Tibial nerve (tissue), 4 donors: ENCODE data around the gene AP2M1. TPM values are rescaled to one million over a fixed set of nuclear protein-coding genes. Genes with fewer than 3 reads are reported as not detected.

ENCODE experiments used
- DNase-seq, 2 donors: peaks; one replicate each; pipeline ENCODE4 v3.0.0-alpha.2; 2019; ENCODE audit warnings: low spot score in 2 of 2
- H3K27ac ChIP-seq, 4 donors: fragments of 200-600 bp; sonication (generic) in 3 of 4; one replicate each; pipeline ENCODE4 v1.5.1; 2017 to 2019; ENCODE audit warnings: mild to moderate bottlenecking in 1 of 4
- H3K27me3 ChIP-seq, 2 donors: fragments of 200-600 bp; sonication (generic) in 1 of 2; one replicate each; pipeline versions ENCODE4 v1.5.1 to v1.6.0; 2017 to 2019
- H3K36me3 ChIP-seq, 3 donors: fragments of 200-600 bp; sonication (generic); one replicate each; pipeline ENCODE4 v1.5.1; 2018 to 2019
- H3K4me1 ChIP-seq, 4 donors: fragments of 200-600 bp; sonication (generic) in 3 of 4; one replicate each; pipeline ENCODE4 v1.5.1; 2017 to 2019
- H3K4me3 ChIP-seq, 4 donors: fragments of 200-600 bp; sonication (generic) in 3 of 4; one replicate each; pipeline ENCODE4 v1.5.1; 2017 to 2019; ENCODE audit warnings: mild to moderate bottlenecking in 1 of 4, moderate library complexity in 1 of 4
- H3K9me3 ChIP-seq, 4 donors: fragments of 200-600 bp; sonication (generic) in 3 of 4; one replicate each; pipeline ENCODE4 v1.5.1; 2017 to 2019
- EP300 ChIP-seq, 2 donors: sonication (generic); formaldehyde crosslinking; IDR thresholded peaks; one replicate each; pipeline ENCODE4 v1.6.1; 2017; ENCODE audit warnings: antibody characterized with exemption in 2 of 2, mild to moderate bottlenecking in 1 of 2
- POLR2A ChIP-seq, 2 donors: fragments of 450-650 bp; IDR thresholded peaks; one replicate each; pipeline ENCODE4 v1.6.1; 2017; ENCODE audit warnings: antibody characterized with exemption in 2 of 2, mild to moderate bottlenecking in 2 of 2, moderate library complexity in 2 of 2
- WGBS, 2 donors: methylation state at CpG; one replicate each; pipeline ENCODE4 v1.1.5; 2018; 5-methylcytosine and 5-hydroxymethylcytosine counted together
- total RNA-seq, 4 donors: library from RNA; depleted of rRNA; stranded (reverse); fragments of >200 nt; gene quantifications; one replicate each; pipeline ENCODE4 v1.1.0, GENCODE V29; 2016
- TF ChIP-seq, protein P1 (sequence below), 5 experiments: fragments of 200-600 bp in 3 of 5; fragments of 450-650 bp in 2 of 5; sonication (generic) in 3 of 5; IDR thresholded peaks; one replicate each; pipeline ENCODE4 v1.5.1; 2016 to 2019; ENCODE audit warnings: antibody characterized with exemption in 5 of 5, mild to moderate bottlenecking in 3 of 5, moderate library complexity in 2 of 5

Gene AP2M1
- total RNA-seq, 4 donors from 2014 or later, result 182 to 212 (median 199) TPM

DNA sequence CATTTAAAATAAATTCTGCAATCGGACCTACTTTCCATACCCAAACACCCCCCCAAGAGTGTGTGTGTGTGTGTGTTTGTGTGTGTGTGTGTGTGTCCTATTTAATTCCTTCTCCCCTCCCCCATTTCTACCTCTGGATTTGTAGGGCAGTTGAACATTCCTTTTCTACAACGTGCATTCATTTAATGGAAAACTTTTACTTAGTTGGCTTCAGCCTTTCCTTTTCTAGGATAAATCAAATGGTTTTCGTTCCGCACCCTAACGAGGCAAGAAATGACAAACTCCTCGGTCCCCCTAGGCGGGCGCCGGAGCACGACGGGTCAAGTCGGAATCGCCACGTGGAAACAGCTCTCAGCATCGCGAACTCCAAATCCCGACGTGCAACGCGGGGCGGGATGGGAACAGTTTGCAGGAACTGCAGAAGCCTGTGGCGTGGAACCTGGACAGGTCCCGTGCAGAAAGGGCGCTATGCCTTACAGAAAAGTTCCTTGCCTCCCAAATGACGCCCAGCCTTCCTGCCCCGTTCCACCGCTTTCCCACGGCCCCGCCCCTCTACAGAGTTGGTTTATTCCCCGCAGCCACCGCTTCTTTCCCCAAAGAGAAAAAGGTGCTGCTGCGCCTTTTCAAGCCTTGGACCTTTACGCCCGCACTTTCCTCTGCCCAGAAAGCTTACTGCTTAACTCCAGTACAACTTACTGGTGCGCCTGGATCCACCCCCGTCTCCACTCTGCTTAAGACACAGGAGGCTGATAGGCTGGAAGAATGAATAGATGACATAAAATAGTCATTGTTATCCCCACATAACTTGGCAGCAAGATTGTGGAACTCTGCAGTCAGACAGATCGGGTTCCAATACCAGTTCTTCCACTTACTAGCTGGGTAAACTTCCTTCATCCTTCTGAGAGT, 40.6 kb upstream of the AP2M1 start:
- peaks cover 0 to 32% (median 8%) of the 10 kb centered on the region in 4 donors for H3K4me1 ChIP-seq
- no peaks in the 10 kb centered on the region for H3K9me3 ChIP-seq
- peaks cover 0 to 18% (median 0%) of the 10 kb centered on the region in 3 donors for H3K36me3 ChIP-seq
- H3K4me3 ChIP-seq, result peak overlapping the region; percentile 80 to 98 (median 96)
- peak overlapping the region; percentile 73 to 95 (median 88) for H3K27ac ChIP-seq
- peak; percentile 63 to 76 for DNase-seq
- H3K27me3 ChIP-seq, result no peaks in the 10 kb centered on the region
- TF ChIP-seq POLR2A (IDR thresholded peaks at IDR 0.05), result no peak
- peak in 1 of 2 donors; percentile 62 for TF ChIP-seq EP300 (IDR thresholded peaks at IDR 0.05)
- TF ChIP-seq, protein P1, sequence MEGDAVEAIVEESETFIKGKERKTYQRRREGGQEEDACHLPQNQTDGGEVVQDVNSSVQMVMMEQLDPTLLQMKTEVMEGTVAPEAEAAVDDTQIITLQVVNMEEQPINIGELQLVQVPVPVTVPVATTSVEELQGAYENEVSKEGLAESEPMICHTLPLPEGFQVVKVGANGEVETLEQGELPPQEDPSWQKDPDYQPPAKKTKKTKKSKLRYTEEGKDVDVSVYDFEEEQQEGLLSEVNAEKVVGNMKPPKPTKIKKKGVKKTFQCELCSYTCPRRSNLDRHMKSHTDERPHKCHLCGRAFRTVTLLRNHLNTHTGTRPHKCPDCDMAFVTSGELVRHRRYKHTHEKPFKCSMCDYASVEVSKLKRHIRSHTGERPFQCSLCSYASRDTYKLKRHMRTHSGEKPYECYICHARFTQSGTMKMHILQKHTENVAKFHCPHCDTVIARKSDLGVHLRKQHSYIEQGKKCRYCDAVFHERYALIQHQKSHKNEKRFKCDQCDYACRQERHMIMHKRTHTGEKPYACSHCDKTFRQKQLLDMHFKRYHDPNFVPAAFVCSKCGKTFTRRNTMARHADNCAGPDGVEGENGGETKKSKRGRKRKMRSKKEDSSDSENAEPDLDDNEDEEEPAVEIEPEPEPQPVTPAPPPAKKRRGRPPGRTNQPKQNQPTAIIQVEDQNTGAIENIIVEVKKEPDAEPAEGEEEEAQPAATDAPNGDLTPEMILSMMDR (IDR thresholded peaks at IDR 0.05), result no peak
- WGBS, 2 donors, result 1% methylated on average over 32 to 37 of the region's 37 CpGs

DNA sequence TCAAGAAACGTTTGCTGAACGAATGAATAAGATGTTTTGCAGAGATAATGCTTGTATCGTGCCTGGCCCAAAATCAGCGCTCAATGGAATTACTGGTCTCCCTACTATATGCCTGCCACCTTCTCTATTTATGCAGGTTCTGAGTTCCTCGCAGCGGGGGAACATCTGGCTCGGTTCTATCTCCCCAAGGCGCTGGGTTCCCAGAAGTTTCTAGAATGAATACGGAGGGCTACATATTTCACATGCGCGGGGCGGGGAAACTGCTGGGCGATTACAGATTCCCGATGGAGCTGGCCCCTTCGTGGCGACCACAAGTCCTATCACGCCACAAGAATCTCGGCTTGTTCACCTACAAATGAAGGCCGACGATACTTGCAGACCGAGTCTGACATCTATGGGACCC, 39.9 kb upstream of the AP2M1 start:
- WGBS, 2 donors, result 0% methylated on average over 16 to 19 of the region's 21 CpGs
- Histone ChIP-seq H3K36me3 (peaks cover 0 to 24% (median 0%) of the 10 kb centered on the region in 3 donors), H3K4me1 (peaks cover 0 to 32% (median 8%) of the 10 kb centered on the region in 4 donors), H3K27me3 (no peaks in the 10 kb centered on the region), H3K27ac (peak overlapping the region; percentile 73 to 95 (median 88)), H3K4me3 (peak overlapping the region; percentile 80 to 98 (median 96)), H3K9me3 (no peaks in the 10 kb centered on the region)
- peak in 1 of 2 donors; percentile 14 for DNase-seq
- TF ChIP-seq POLR2A (IDR thresholded peaks at IDR 0.05) (no peak), EP300 (IDR thresholded peaks at IDR 0.05) (no peak)
- TF ChIP-seq, protein P1 (IDR thresholded peaks at IDR 0.05), result no peak

GRCh38 chr3:184135149-184135910, 39.3 kb upstream of the AP2M1 start, which contains the start of gene EIF2B5:
Gene EIF2B5, plus strand, starts transcription at chr3:184135358. Its CDS starts 28 bp downstream, at chr3:184135386.
- Histone ChIP-seq H3K4me1 (peaks cover 0 to 32% (median 8%) of the 10 kb centered on the region in 4 donors), H3K36me3 (peaks cover 0 to 30% (median 0%) of the 10 kb centered on the region in 3 donors), H3K9me3 (no peaks in the 10 kb centered on the region), H3K27ac (peak within 1 kb of the TSS; percentile 73 to 95 (median 88)), H3K27me3 (no peaks in the 10 kb centered on the region), H3K4me3 (peak within 1 kb of the TSS; percentile 80 to 98 (median 96))
- TF ChIP-seq EP300 (IDR thresholded peaks at IDR 0.05) (peak; percentile 66 to 96), POLR2A (IDR thresholded peaks at IDR 0.05) (peak in 1 of 2 donors; percentile 59)
- TF ChIP-seq, protein P1 (IDR thresholded peaks at IDR 0.05), result peak; percentile 31 to 74 (median 45)
- 0% methylated on average over 38 to 41 of the region's 56 CpGs for WGBS, 2 donors
- DNase-seq, result peak; percentile 72 to 88

- 1 to 2% methylated on average over 9 of the region's 9 CpGs for WGBS, 2 donors
- Histone ChIP-seq H3K9me3 (no peaks in the 10 kb centered on the region), H3K27ac (peak overlapping the region; percentile 73 to 95 (median 88)), H3K4me1 (peaks cover 0 to 32% (median 8%) of the 10 kb centered on the region in 4 donors), H3K36me3 (peaks cover 0 to 36% (median 0%) of the 10 kb centered on the region in 3 donors), H3K4me3 (peak overlapping the region; percentile 80 to 98 (median 96)), H3K27me3 (no peaks in the 10 kb centered on the region)
- no peak for DNase-seq
- TF ChIP-seq POLR2A (IDR thresholded peaks at IDR 0.05) (no peak), EP300 (IDR thresholded peaks at IDR 0.05) (no peak)
- TF ChIP-seq, protein P1 (IDR thresholded peaks at IDR 0.05), result no peak
Measured at GRCh38 chr3:184135911-184136260, 38.8 kb upstream of the AP2M1 start.
